ENCODE results near the gene BRF1. TPM values are rescaled to one million over a fixed set of nuclear protein-coding genes. Genes with fewer than 3 reads are reported as not detected.
"Not testable (repeated sequence)": the region's sequence is repeated elsewhere in the genome, so short reads cannot be mapped to it uniquely, and the experiment has no call there.

BRF1 gene
- total RNA-seq, 2 donors from 2014 or later, result 31.3 to 34.5 TPM

DNA sequence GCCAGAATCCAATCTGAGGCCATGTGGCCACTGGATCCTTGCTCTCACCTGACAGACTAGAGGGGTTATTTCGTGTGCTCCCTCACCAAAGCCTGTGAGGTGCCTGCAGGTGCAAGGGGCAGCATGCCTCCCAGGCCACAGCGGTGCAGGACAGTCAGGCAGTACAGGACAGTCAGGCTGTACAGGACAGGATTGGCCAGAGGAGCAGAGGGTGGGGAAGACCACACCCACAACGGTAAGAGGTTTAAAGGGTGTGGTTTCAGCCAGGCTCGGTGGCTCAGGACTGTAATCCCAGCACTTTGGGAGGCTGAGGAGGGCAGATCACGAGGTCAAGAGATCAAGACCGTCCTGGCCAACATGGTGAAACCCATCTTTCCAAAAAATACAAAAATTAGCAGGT lies 3.1 kb upstream of the BRF1 start:
- Mint-ChIP-seq H3K9me3 (no peaks in the 10 kb centered on the region), H3K27me3 (ENCODE audit: low read depth) (no peaks in the 10 kb centered on the region), H3K4me1 (ENCODE audit: low read depth) (peaks cover 43% of the 10 kb centered on the region), H3K27ac (peak overlapping the region; percentile 22), H3K4me3 (no peak overlapping the region), H3K36me3 (ENCODE audit: insufficient read depth in 2 of 2) (peaks cover 0 to 3% of the 10 kb centered on the region in 2 donors)
- ATAC-seq (replicated peaks in 1 of 2) (no peak), DNase-seq (no peak)

DNA sequence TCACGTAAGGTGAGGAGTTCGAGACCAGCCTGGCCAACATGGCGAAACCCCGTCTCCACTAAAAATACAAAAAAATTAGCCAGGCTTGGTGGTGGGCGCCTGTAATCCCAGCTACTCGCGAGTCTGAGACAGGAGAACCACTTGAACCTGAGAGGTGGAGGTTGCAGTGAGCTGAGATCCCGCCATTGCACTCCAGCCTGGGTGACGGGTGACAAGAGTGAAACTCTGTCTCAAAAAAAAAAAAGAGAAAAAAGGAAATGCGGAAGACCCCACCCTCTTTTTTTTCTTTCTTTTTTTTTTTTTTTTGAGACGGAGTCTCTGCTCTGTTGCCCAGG lies 1.1 kb upstream of the BRF1 start:
- H3K27me3 Mint-ChIP-seq (ENCODE audit: low read depth); H3K9me3 Mint-ChIP-seq; DNase-seq; ATAC-seq (replicated peaks in 1 of 2); H3K36me3 Mint-ChIP-seq (ENCODE audit: insufficient read depth in 2 of 2); H3K27ac Mint-ChIP-seq: not testable (repeated sequence)
- H3K4me1 Mint-ChIP-seq (ENCODE audit: low read depth), result peaks cover 51% of the 10 kb centered on the region
- peak overlapping the region; percentile 85 to 94 for H3K4me3 Mint-ChIP-seq

DNA sequence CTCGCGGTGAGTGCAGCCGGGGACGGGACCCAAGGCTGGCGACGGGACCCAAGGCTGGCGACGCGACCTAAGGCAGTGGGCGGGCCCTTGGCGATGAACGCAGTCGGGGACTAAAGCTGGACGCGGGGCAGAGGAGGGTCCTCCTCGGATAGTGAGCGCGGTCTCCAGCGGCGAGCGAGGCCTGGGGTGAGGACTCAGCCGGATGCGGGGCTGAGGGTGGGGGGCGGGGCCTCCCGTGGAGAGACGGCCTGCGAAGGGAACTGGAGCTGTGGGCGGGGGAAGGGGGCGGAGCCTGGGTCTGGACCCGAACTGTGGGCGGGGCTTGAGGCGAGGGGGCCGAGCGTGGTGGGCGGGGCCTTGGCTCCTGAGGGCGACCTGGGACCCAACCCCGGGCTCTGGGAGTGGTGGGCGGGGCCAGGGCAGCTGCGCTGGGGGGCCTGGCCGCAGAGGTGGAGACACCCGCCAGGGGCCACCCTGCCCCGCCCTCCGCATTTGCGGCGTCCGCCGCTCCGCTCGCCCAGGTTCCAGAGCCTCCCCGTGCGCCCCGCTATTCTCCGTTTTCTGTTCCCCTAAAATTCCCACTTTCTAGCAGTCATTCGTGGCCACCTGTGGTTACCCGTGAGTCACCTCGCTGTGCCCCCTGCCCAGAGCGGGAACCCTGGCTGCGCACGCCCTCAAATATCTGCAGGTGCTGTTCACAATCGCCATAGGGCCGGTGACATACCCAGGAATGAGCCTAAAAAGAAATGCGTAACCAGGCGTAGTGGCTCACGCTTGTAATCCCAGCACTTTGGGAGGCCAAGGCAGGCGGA lies 508 bp upstream of the BRF1 start:
- Mint-ChIP-seq H3K36me3 (ENCODE audit: insufficient read depth in 2 of 2) (peaks cover 3 to 4% of the 10 kb centered on the region in 2 donors), H3K27me3 (ENCODE audit: low read depth) (no peaks in the 10 kb centered on the region), H3K27ac (peak overlapping the region; percentile 89), H3K9me3 (no peaks in the 10 kb centered on the region), H3K4me1 (ENCODE audit: low read depth) (peaks cover 55% of the 10 kb centered on the region), H3K4me3 (peak overlapping the region; percentile 85 to 94)
- peak; percentile 99 for DNase-seq
- ATAC-seq (replicated peaks in 1 of 2), result peak; percentile 80 to 82

DNA sequence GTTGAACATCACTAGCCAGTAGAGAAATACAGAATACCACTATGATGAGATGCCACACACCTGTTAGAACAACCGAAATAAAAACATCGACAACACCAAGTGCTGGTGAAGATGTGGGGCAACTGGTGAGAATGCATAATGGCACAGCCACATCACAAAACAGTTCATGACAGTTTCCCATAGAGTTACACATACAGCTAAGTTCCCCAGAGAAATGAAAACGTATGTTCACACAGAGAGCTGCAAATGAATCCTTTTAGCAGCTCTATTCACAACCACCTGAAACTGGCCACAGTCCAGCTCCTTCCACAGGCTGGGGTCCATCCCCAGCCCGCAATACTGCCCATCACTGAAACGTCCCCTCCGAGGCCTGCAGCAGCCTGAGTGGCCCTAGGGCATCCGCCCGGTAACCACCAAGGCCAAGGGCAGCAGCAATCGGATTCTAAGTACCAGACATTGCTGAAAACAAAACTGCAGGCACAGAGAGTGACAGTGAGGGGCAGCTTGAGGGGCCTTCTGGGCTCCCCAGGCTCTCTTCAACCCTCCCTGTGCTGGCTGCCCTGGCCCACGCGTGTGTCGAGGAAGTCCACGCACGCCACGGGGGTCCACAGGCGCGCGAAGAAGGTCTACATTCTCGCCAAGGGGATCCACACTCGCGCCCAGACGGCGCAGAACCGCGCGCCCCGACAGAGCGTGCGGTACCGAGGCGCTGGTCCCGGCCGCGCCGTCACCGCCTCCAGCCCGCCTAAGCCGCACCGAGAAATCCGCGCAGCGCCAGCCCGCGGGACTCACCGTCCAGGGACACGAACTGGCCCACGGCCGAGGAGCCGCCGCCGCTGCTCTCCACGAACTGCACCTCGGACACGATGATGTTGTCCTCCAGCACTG lies 903 bp downstream of the BRF1 start:
- ATAC-seq (replicated peaks in 1 of 2) (peak; percentile 11 to 18), DNase-seq (peak; percentile 44 to 46)
- H3K27ac Mint-ChIP-seq, result peak overlapping the region; percentile 45
- H3K4me3 Mint-ChIP-seq, result peak overlapping the region; percentile 86 to 89
- no peaks in the 10 kb centered on the region for H3K9me3 Mint-ChIP-seq
- peaks cover 3 to 4% of the 10 kb centered on the region in 2 donors for H3K36me3 Mint-ChIP-seq (ENCODE audit: insufficient read depth in 2 of 2)
- H3K27me3 Mint-ChIP-seq (ENCODE audit: low read depth), result no peaks in the 10 kb centered on the region
- H3K4me1 Mint-ChIP-seq (ENCODE audit: low read depth), result peaks cover 53% of the 10 kb centered on the region

DNA sequence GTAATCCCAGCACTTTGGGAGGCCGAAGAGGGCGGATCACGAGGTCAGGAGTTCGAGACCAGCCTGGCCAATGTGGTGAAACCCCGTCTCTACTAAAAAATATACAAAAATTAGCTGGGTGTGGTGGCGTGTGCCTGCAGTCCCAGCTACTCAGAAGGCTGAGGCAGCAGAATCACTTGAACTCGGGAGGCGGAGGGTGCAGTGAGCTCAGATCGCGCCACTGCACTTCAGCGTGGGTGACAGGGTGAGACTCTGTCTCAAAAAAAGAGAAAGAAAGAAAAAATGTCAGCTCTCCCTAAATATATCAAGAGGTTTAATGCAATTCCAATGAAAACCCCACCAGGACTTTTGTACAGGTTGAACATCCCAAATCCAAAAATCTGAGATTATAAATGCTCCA lies 3.5 kb downstream of the BRF1 start:
- not testable (repeated sequence) for H3K27me3 Mint-ChIP-seq (ENCODE audit: low read depth); H3K36me3 Mint-ChIP-seq (ENCODE audit: insufficient read depth in 2 of 2); DNase-seq; H3K9me3 Mint-ChIP-seq; H3K27ac Mint-ChIP-seq; H3K4me3 Mint-ChIP-seq; ATAC-seq (replicated peaks in 1 of 2)
- peaks cover 70% of the 10 kb centered on the region for H3K4me1 Mint-ChIP-seq (ENCODE audit: low read depth)

DNA sequence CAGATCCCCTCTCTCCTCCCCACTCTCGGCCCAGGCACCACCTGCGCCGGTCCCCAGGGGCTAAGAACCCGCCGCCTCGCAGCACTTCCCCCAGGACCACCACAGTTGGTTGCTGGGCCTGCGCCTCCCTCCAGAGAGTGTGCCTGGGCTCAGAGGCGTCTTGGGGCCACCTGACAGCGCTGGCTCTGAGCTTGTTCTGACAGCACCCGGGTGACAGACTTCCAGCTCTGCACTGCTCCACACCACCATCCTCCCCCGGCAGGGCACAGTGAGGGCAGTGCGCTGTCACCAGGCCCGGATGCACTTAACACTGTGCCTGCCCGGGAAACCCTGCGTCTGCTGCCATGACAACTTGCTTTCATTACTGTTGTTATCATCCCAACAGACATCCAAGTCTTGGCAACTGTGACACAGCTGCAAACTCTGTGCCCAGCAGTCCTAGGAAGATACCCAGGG lies 6.6 kb downstream of the BRF1 start:
- peaks cover 0 to 4% of the 10 kb centered on the region in 2 donors for H3K36me3 Mint-ChIP-seq (ENCODE audit: insufficient read depth in 2 of 2)
- H3K9me3 Mint-ChIP-seq, result no peaks in the 10 kb centered on the region
- peak overlapping the region; percentile 73 to 75 for H3K4me3 Mint-ChIP-seq
- DNase-seq, result peak; percentile 67 to 70
- peaks cover 72% of the 10 kb centered on the region for H3K4me1 Mint-ChIP-seq (ENCODE audit: low read depth)
- no peaks in the 10 kb centered on the region for H3K27me3 Mint-ChIP-seq (ENCODE audit: low read depth)
- ATAC-seq (replicated peaks in 1 of 2), result peak; percentile 93
- H3K27ac Mint-ChIP-seq, result peak overlapping the region; percentile 74

DNA sequence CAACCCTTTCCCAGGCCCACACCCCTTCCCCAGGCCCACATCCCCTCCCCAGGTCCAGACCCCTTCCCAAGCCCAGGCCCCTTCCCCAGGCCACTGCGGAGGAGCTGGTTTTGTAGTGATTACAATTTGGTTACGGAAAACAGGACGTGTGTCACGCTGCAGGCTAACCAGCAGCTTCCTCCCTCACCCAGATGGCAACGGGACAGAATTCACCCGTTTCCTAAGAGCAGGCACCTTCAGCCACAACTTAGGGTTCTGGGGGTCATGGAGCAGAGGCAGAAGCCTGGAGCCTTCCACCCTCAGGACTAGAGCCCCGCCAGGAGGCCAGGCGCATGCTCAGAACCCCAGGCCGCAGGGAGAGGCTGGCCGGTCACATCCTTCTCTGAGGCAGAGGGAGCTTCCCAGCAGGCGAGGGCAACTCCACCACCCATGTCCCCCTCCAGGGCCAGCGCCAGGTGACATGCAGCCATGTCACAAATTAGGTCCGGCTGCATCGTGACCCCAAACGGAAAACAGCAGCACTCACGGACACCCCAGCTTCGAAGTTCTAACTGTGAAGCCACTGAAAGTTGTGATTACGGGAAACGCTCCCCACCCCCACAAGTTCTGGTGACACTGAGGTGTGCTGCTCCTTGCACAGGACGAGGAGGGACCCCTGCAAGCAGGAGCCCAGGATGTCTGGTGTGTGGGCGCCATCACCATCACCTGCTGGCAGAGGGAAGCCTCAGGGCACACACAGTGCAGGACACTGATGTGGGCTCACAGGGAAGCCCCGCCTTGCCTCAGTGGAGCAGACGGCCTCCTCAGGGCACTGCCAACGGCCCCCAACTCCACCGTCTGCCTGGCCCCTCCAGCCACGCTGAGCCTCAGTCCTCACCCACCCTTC lies 7.7 kb downstream of the BRF1 start:
- no peaks in the 10 kb centered on the region for H3K27me3 Mint-ChIP-seq (ENCODE audit: low read depth)
- H3K36me3 Mint-ChIP-seq (ENCODE audit: insufficient read depth in 2 of 2), result peaks cover 0 to under 1% of the 10 kb centered on the region in 2 donors
- ATAC-seq (replicated peaks in 1 of 2) (peak; percentile 38 to 53), DNase-seq (peak in 1 of 2 donors; percentile 68)
- no peaks in the 10 kb centered on the region for H3K9me3 Mint-ChIP-seq
- H3K4me3 Mint-ChIP-seq, result peak overlapping the region; percentile 73 to 75
- H3K4me1 Mint-ChIP-seq (ENCODE audit: low read depth), result peaks cover 61% of the 10 kb centered on the region
- peak overlapping the region; percentile 50 for H3K27ac Mint-ChIP-seq

DNA sequence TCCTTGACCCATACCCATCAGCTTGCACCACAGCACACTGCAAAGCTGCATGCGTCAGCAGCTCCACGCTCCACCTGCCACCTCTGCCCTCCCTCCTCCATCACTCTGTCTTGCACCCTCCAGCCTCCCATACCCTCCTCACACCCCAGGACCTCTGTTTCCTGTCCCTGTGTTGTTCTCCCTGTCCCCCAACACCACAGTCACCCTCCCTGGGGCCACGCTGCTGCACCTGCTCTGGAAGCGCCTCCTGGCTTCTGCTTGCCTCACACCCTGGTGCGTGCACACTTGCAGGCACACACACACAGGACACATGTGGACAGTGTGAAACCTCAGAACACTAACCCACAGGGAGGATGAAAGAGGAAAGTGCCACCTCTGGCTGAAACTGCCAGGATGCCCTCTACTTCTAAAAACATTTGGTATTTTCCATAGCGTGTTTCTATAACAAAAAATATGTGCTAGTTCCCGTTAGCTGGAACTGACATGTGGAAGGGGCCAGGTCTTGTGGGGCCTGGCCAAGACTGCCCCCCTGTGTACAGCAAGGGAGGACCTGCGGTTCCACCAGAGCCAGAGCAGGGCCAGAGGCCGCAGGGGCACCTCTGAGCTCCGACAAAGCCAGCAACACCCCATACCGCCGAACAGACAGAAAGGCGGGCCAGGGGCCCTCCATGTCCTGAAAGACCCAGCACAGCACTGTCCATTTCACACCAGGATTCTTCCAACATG lies 10.0 kb downstream of the BRF1 start:
- Mint-ChIP-seq H3K4me1 (ENCODE audit: low read depth) (peaks cover 46% of the 10 kb centered on the region), H3K36me3 (ENCODE audit: insufficient read depth in 2 of 2) (no peaks in the 10 kb centered on the region), H3K4me3 (peak overlapping the region; percentile 16 to 29), H3K27me3 (ENCODE audit: low read depth) (no peaks in the 10 kb centered on the region), H3K27ac (no peak overlapping the region), H3K9me3 (no peaks in the 10 kb centered on the region)
- no peak for ATAC-seq (replicated peaks in 1 of 2)
- no peak for DNase-seq

DNA sequence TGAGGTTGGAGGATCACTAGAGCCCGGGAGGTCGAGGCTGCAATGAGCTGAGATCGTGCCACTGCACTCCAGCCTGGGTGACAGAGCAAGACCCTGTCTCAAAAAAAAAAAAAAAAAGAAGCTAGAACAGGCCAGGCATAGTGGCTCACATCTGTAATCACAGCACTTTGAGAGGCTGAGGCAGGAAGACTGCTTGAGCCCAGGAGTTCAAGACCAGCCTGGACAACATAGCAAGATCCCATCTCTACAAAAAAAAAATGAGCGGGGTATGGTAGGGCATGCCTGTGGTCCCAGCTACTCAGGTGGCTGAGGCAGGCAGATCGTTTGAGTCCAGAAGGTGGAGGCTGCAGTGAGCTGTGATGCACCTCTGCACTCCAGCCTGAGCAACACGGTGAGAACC lies 11.9 kb downstream of the BRF1 start:
- H3K4me1 Mint-ChIP-seq (ENCODE audit: low read depth), result peaks cover 42% of the 10 kb centered on the region
- not testable (repeated sequence) for H3K27ac Mint-ChIP-seq; H3K36me3 Mint-ChIP-seq (ENCODE audit: insufficient read depth in 2 of 2); H3K4me3 Mint-ChIP-seq; ATAC-seq (replicated peaks in 1 of 2); H3K9me3 Mint-ChIP-seq; DNase-seq; H3K27me3 Mint-ChIP-seq (ENCODE audit: low read depth)

DNA sequence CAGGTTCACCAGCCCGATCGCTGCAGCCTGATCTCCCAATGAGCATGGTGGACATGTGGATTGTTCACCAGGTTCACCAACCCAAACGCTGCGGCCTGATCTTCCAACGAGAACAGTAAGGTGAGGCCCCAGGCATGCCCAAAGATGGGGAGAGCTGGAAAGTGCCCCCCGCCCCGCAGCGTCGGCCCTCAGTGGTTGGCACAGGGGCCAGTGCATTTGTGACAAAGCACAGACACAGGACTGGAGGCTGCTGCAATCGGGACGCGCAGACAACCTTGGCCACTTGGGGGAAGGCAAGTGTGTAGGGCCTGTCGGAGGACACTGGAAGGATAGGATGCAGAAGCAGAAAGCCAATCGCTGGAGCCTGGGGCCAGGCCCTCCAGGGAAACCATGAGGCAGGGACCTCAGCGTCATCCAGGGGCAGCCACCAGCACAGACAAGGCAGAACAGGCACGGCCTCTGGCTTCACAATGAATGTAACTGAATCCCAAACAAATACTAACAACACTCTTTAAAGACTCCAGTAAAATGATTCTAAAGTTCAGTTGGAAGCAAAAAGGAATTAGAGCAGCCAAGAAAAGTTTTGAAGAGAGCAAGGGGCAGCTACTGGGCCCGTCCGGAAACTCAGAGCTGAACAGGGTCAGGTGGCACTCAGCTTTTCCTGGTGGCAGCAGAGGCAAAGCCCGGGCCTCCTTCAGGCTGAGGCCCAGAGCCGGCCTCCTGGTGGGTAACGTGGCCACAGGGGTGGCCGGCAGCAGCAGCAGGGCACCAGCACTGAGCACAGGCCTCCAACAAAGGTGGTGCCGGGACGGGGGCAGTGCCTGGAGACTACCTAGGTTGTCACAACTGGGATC lies 13.3 kb downstream of the BRF1 start:
- DNase-seq (no peak), ATAC-seq (replicated peaks in 1 of 2) (no peak)
- H3K9me3 Mint-ChIP-seq, result no peaks in the 10 kb centered on the region
- H3K27me3 Mint-ChIP-seq (ENCODE audit: low read depth), result no peaks in the 10 kb centered on the region
- H3K4me3 Mint-ChIP-seq, result no peak overlapping the region
- H3K4me1 Mint-ChIP-seq (ENCODE audit: low read depth), result peaks cover 40% of the 10 kb centered on the region
- H3K27ac Mint-ChIP-seq, result no peak overlapping the region
- no peaks in the 10 kb centered on the region for H3K36me3 Mint-ChIP-seq (ENCODE audit: insufficient read depth in 2 of 2)

DNA sequence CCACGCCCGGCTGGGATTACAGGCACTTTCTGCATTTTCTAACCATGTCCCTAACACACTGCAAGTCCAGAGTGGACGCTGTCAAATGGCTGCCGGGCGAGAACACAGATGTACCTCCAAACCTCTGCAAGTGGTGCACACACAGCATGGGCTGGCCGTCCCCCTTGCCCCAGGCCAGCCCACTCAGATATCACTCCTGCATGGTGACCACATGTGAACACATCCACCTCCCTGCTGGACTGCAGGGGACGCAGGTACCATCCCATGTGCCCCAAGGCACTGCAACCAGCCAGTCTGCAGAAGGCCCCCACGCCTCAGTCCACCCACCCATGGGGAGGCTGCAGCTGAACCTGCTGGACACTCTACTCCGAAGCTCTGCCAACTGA lies 14.0 kb downstream of the BRF1 start:
- no peak for ATAC-seq (replicated peaks in 1 of 2)
- H3K4me1 Mint-ChIP-seq (ENCODE audit: low read depth), result peaks cover 43% of the 10 kb centered on the region
- H3K4me3 Mint-ChIP-seq, result no peak overlapping the region
- no peak overlapping the region for H3K27ac Mint-ChIP-seq
- no peaks in the 10 kb centered on the region for H3K9me3 Mint-ChIP-seq
- no peaks in the 10 kb centered on the region for H3K36me3 Mint-ChIP-seq (ENCODE audit: insufficient read depth in 2 of 2)
- no peak for DNase-seq
- no peaks in the 10 kb centered on the region for H3K27me3 Mint-ChIP-seq (ENCODE audit: low read depth)
